AG04450 (cell line): Measurements from ENCODE around the gene LBR. TPM values are rescaled to one million over a fixed set of nuclear protein-coding genes. Genes with fewer than 3 reads are reported as not detected.

Source experiments
- CTCF ChIA-PET: fragments of 300-600, 350-600 bp; formaldehyde crosslinking; extraction: SDS; loops from one replicate; lab custom pipeline; 2022; ENCODE audit warnings: antibody characterized with exemption, inconsistent platforms; lab: Charles Lee
- POLR2A ChIA-PET: fragments of 350-600 bp; formaldehyde crosslinking; extraction: SDS; loops from one replicate; lab custom pipeline; 2021; ENCODE audit warnings: antibody characterized with exemption, inconsistent platforms; lab: Yijun Ruan, JAX
- DNase-seq: peaks from one replicate; pipeline ENCODE4 v3.0.0-alpha.2; 2011; ENCODE audit warnings: low read depth, low spot score
- H3K27ac ChIP-seq: one replicate; pipeline ENCODE4 v1.5.1; 2012; ENCODE audit warnings: low read depth, low read length, control low read depth
- H3K27me3 ChIP-seq: one replicate; pipeline ENCODE4 v1.6.0; 2012; ENCODE audit warnings: low read length; ENCODE audit not compliant: control insufficient read depth, insufficient read depth
- H3K4me3 ChIP-seq: 2 replicates; pipeline ENCODE4 v1.5.1; 2011; ENCODE audit warnings: mild to moderate bottlenecking, low read depth, low read length, control low read depth
- H3K9me3 ChIP-seq: 2 replicates; pipeline ENCODE4 v1.5.1; 2012; ENCODE audit warnings: low read length; ENCODE audit not compliant: control insufficient read depth, insufficient read depth
- polyA plus RNA-seq: library from polyadenylated mRNA; depleted of rRNA; stranded (reverse); fragments of >200 nt; gene quantifications from 2 replicates; pipeline ENCODE4 v1.2.3, GENCODE V29; 2011; rRNA removed
- TF ChIP-seq, protein P1 (sequence below): IDR thresholded peaks from 2 replicates; pipeline ENCODE4 v1.5.1; 2011; ENCODE audit warnings: low read depth, low read length, control low read depth, inconsistent platforms

LBR gene
- polyA plus RNA-seq, 1 experiment, result 44.5 TPM

DNA sequence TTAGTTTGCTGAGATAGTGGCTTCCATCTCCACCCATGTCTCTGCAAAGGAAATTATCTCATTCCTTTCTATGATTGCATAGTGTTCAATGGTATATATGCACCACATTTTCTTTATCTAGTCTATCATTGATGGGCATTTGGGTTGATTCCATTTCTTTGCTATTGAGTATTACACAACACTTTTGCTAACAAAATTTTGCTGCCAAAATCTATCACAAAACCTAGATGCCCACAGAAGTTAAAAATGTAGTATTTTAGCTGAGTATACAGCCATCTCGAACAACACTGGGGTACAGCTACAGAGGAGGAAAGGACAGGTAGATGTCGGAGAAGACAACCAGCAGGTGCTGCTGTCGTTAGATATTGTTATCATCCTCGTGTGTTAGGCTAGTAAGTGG lies 67.7 kb downstream of the LBR start:
- Histone ChIP-seq H3K27ac (no peak overlapping the region), H3K4me3 (no peak overlapping the region), H3K27me3 (no peaks in the 10 kb centered on the region), H3K9me3 (no peaks in the 10 kb centered on the region)
- TF ChIP-seq, protein P1, sequence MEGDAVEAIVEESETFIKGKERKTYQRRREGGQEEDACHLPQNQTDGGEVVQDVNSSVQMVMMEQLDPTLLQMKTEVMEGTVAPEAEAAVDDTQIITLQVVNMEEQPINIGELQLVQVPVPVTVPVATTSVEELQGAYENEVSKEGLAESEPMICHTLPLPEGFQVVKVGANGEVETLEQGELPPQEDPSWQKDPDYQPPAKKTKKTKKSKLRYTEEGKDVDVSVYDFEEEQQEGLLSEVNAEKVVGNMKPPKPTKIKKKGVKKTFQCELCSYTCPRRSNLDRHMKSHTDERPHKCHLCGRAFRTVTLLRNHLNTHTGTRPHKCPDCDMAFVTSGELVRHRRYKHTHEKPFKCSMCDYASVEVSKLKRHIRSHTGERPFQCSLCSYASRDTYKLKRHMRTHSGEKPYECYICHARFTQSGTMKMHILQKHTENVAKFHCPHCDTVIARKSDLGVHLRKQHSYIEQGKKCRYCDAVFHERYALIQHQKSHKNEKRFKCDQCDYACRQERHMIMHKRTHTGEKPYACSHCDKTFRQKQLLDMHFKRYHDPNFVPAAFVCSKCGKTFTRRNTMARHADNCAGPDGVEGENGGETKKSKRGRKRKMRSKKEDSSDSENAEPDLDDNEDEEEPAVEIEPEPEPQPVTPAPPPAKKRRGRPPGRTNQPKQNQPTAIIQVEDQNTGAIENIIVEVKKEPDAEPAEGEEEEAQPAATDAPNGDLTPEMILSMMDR, result no peak
- ChIA-PET POLR2A (no interaction called here), CTCF (no interaction called here)
- DNase-seq, result no peak

DNA sequence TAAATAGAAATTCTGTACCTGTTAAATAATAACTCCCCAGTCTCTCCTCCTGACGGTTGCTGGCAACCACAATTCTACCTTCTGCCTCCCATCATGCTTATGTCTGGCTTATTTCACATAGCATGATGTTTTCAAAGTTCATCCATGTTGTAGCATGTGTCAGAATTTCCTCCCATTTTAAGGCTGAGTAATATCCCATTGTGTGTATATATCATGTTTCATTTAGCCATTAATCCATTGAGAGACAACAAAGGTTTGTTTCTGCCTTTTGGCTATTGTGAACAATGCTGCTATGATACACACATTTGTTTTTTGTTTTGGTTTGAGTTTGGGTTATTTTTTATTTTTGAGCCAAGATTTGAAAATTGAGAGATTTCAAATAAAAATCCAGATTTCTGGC lies 72.0 kb downstream of the LBR start:
- TF ChIP-seq, protein P1, result no peak
- Histone ChIP-seq H3K4me3 (no peak overlapping the region), H3K9me3 (no peaks in the 10 kb centered on the region), H3K27me3 (no peaks in the 10 kb centered on the region), H3K27ac (no peak overlapping the region)
- ChIA-PET CTCF (interaction anchor here (0.6 kb wide), 1 partner anchor 1192 kb away, joined by 3 read pairs; no protein-coding TSS in a partner anchor), POLR2A (no interaction called here)
- DNase-seq, result no peak

DNA sequence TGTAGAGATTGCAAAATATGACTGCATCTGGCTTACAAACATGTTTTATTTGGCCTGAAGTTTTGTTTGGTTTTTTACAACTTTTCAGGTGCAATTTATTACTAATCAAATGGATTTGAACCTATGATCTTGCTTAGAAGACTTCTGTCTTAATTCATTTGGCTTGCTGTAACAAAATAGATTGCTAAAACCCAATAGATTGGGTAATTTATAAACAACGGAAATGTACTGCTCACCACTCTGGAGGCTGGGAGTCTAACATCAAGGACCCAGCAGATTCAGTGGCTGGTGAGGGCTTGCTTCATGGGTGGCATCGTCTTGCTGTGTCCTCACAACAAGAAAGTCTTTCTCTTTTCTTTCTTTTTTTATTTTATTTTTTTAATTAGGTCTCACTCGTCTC lies 72.9 kb downstream of the LBR start:
- DNase-seq, result no peak
- TF ChIP-seq, protein P1, result no peak
- Histone ChIP-seq H3K27me3 (no peaks in the 10 kb centered on the region), H3K27ac (no peak overlapping the region), H3K4me3 (no peak overlapping the region), H3K9me3 (no peaks in the 10 kb centered on the region)
- ChIA-PET POLR2A (no interaction called here), CTCF (no interaction called here)

Other genes with a start within 250 kb of the LBR start
- gene ENAH, start 225.1 kb upstream of the LBR start, polyA plus RNA-seq, result 93.9 and 121 TPM in 2 replicates